Trophoblast cell (in vitro differentiated cells and primary cell): Measurements from ENCODE around the gene FGFR2.

ENCODE experiments used
- DNase-seq, 2 donors: peaks; one replicate each; pipeline ENCODE4 v3.0.0-alpha.2; 2016
- H2AFZ ChIP-seq: 2 replicates; pipeline ENCODE4 v1.6.1; 2013; ENCODE audit warnings: low read length, moderate library complexity, mild to moderate bottlenecking; ENCODE audit not compliant: insufficient read depth, poor library complexity
- H2AK5ac ChIP-seq: 2 replicates; pipeline ENCODE4 v1.6.1; 2013; ENCODE audit warnings: mild to moderate bottlenecking, low read length
- H2BK120ac ChIP-seq: 2 replicates; pipeline ENCODE4 v1.6.1; 2013; ENCODE audit warnings: low read length, mild to moderate bottlenecking, moderate library complexity; ENCODE audit not compliant: insufficient read depth, poor library complexity
- H2BK12ac ChIP-seq: 2 replicates; pipeline ENCODE4 v1.6.1; 2013; ENCODE audit warnings: mild to moderate bottlenecking, low read length, moderate library complexity
- H2BK5ac ChIP-seq: 2 replicates; pipeline ENCODE4 v1.6.1; 2013; ENCODE audit warnings: low read length, low read depth, moderate library complexity, mild to moderate bottlenecking; ENCODE audit not compliant: poor library complexity
- H3K14ac ChIP-seq: 2 replicates; pipeline ENCODE4 v1.6.1; 2013; ENCODE audit warnings: mild to moderate bottlenecking, low read length
- H3K18ac ChIP-seq: 2 replicates; pipeline ENCODE4 v1.6.1; 2013; ENCODE audit warnings: mild to moderate bottlenecking, low read length
- H3K23ac ChIP-seq: 2 replicates; pipeline ENCODE4 v1.6.1; 2013; ENCODE audit warnings: low read length
- H3K27ac ChIP-seq: 2 replicates; pipeline ENCODE4 v1.5.1; 2013; ENCODE audit warnings: low read depth, mild to moderate bottlenecking, inconsistent platforms, low read length, moderate library complexity
- H3K27me3 ChIP-seq: 2 replicates; pipeline ENCODE4 v1.6.1; 2013; ENCODE audit warnings: inconsistent platforms, mild to moderate bottlenecking, low read length, moderate library complexity; ENCODE audit not compliant: insufficient read depth
- H3K36me3 ChIP-seq, 2 experiments: 1 replicate in 1 of 2; 2 replicates in 1 of 2; pipeline ENCODE4 v1.6.1; 2013; ENCODE audit warnings: low read length in 2 of 2, mild to moderate bottlenecking in 2 of 2, moderate library complexity in 1 of 2; ENCODE audit not compliant: insufficient read depth in 2 of 2, control insufficient read depth in 1 of 2
- H3K4ac ChIP-seq: 2 replicates; pipeline ENCODE4 v1.6.1; 2013; ENCODE audit warnings: low read depth, mild to moderate bottlenecking, low read length, moderate library complexity
- H3K4me1 ChIP-seq, 2 experiments: 1 replicate in 1 of 2; 2 replicates in 1 of 2; pipeline ENCODE4 v1.6.1; 2013; ENCODE audit warnings: low read length in 2 of 2, mild to moderate bottlenecking in 2 of 2, moderate library complexity in 1 of 2; ENCODE audit not compliant: insufficient read depth in 2 of 2, control insufficient read depth in 1 of 2
- H3K4me2 ChIP-seq: 2 replicates; pipeline ENCODE4 v1.6.1; 2013; ENCODE audit warnings: inconsistent platforms, mild to moderate bottlenecking, low read length, moderate library complexity
- H3K4me3 ChIP-seq: 2 replicates; pipeline ENCODE4 v1.5.1; 2013; ENCODE audit warnings: mild to moderate bottlenecking, low read depth, low read length, inconsistent platforms
- H3K79me1 ChIP-seq: one replicate; pipeline ENCODE4 v1.6.1; 2013; ENCODE audit warnings: low read length
- H3K79me2 ChIP-seq: 2 replicates; pipeline ENCODE4 v1.6.1; 2013; ENCODE audit warnings: low read length, mild to moderate bottlenecking; ENCODE audit not compliant: control insufficient read depth, insufficient read depth, poor library complexity
- H3K9ac ChIP-seq: 2 replicates; pipeline ENCODE4 v1.6.1; 2013; ENCODE audit warnings: mild to moderate bottlenecking, low read length
- H3K9me3 ChIP-seq: 2 replicates; pipeline ENCODE4 v1.6.1; 2013; ENCODE audit warnings: low read depth, mild to moderate bottlenecking, control low read depth, inconsistent platforms, low read length; ENCODE audit not compliant: insufficient read depth
- H4K12ac ChIP-seq: 2 replicates; pipeline ENCODE4 v1.6.1; 2013; ENCODE audit warnings: low read depth, mild to moderate bottlenecking, low read length, moderate library complexity
- H4K8ac ChIP-seq: 2 replicates; pipeline ENCODE4 v1.6.1; 2013; ENCODE audit warnings: low read depth, mild to moderate bottlenecking, low read length, moderate library complexity
- H4K91ac ChIP-seq: one replicate; pipeline ENCODE4 v1.6.1; 2013; ENCODE audit warnings: low read depth, mild to moderate bottlenecking, low read length, moderate library complexity
- WGBS: extraction: QIAGEN DNeasy Blood & Tissue Kit; methylation state at CpG from one replicate; pipeline ENCODE4 v1.1.7; 2013; ENCODE audit warnings: missing lambda C conversion rate; ENCODE audit not compliant: insufficient read length, insufficient coverage; ENCODE audit errors: extremely low coverage; 5-methylcytosine and 5-hydroxymethylcytosine counted together

Gene FGFR2

DNA sequence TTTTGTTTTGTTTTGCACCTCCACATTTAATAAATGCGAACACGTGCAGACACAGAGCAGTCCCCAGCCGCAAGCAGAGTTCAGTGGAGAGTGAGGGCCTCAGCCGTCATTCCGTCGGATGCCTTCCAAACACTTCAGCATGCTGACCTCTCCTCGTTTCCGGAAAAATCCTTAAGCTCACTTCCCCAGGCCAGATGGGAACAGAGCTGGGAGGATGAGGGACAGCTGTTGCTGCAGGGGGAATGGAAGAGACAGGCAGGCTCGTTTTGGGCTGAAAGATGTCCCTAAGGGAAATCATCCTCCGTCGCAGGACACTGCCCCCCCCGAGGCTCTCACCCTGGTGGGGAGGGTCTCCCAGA is 17.2 kb upstream of the FGFR2 start:
- Histone ChIP-seq H2BK120ac (no peak overlapping the region), H4K8ac (no peak overlapping the region), H2BK5ac (no peak overlapping the region), H3K9ac (no peak overlapping the region), H3K27ac (no peak overlapping the region), H2AK5ac (no peak overlapping the region), H3K4ac (no peak overlapping the region), H2AFZ (no peak overlapping the region), H4K91ac (no peak overlapping the region), H3K4me2 (no peak overlapping the region), H3K14ac (no peak overlapping the region), H3K4me3 (no peak overlapping the region), H4K12ac (no peak overlapping the region), H2BK12ac (no peak overlapping the region), H3K4me1 (peaks cover 0 to 4% of the 10 kb centered on the region in 2 experiments), H3K79me1 (peaks cover 9% of the 10 kb centered on the region), H3K18ac (no peak overlapping the region), H3K27me3 (no peaks in the 10 kb centered on the region), H3K9me3 (peaks cover 6% of the 10 kb centered on the region), H3K23ac (no peak overlapping the region), H3K36me3 (no peaks in the 10 kb centered on the region), H3K79me2 (no peaks in the 10 kb centered on the region)
- DNase-seq, result no peak
- WGBS, result no CpG with 5 or more reads among the region's 12 CpGs

GRCh38 chr10:121614613-121615434 is 16.6 kb upstream of the FGFR2 start:
- no peak overlapping the region for H2AFZ ChIP-seq
- H3K23ac ChIP-seq, result no peak overlapping the region
- no peak overlapping the region for H3K4me3 ChIP-seq
- H3K4me1 ChIP-seq, result peaks cover 0 to 8% of the 10 kb centered on the region in 2 experiments
- no peaks in the 10 kb centered on the region for H3K27me3 ChIP-seq
- H3K27ac ChIP-seq, result no peak overlapping the region
- H3K14ac ChIP-seq, result no peak overlapping the region
- H2BK12ac ChIP-seq, result no peak overlapping the region
- H3K79me2 ChIP-seq, result no peaks in the 10 kb centered on the region
- H2BK5ac ChIP-seq, result no peak overlapping the region
- H3K9me3 ChIP-seq, result peaks cover 6% of the 10 kb centered on the region
- H2BK120ac ChIP-seq, result no peak overlapping the region
- no CpG with 5 or more reads among the region's 9 CpGs for WGBS
- no peak overlapping the region for H4K8ac ChIP-seq
- no peak overlapping the region for H2AK5ac ChIP-seq
- no peak overlapping the region for H4K91ac ChIP-seq
- H3K4me2 ChIP-seq, result no peak overlapping the region
- no peak overlapping the region for H4K12ac ChIP-seq
- DNase-seq, result no peak
- no peak overlapping the region for H3K9ac ChIP-seq
- no peak overlapping the region for H3K4ac ChIP-seq
- peaks cover 9% of the 10 kb centered on the region for H3K79me1 ChIP-seq
- H3K18ac ChIP-seq, result no peak overlapping the region
- H3K36me3 ChIP-seq, result no peaks in the 10 kb centered on the region

GRCh38 chr10:121613456-121613855 is 15.2 kb upstream of the FGFR2 start:
- Histone ChIP-seq H3K79me1 (peaks cover 9% of the 10 kb centered on the region), H3K9ac (no peak overlapping the region), H4K91ac (peak overlapping the region; percentile 45), H2BK120ac (no peak overlapping the region), H3K9me3 (peaks cover 4% of the 10 kb centered on the region), H3K36me3 (no peaks in the 10 kb centered on the region), H3K79me2 (no peaks in the 10 kb centered on the region), H3K4me1 (peaks cover 0 to 10% of the 10 kb centered on the region in 2 experiments), H3K14ac (peak overlapping the region; percentile 11), H4K8ac (no peak overlapping the region), H3K27ac (no peak overlapping the region), H3K23ac (no peak overlapping the region), H3K4me3 (no peak overlapping the region), H2BK12ac (peak overlapping the region; percentile 50), H3K18ac (no peak overlapping the region), H2AK5ac (peak overlapping the region; percentile 39), H2BK5ac (no peak overlapping the region), H2AFZ (no peak overlapping the region), H3K4me2 (no peak overlapping the region), H4K12ac (no peak overlapping the region), H3K4ac (no peak overlapping the region), H3K27me3 (no peaks in the 10 kb centered on the region)
- WGBS, result no CpG with 5 or more reads among the region's 6 CpGs
- DNase-seq, result no peak

GRCh38 chr10:121611393-121612159 is 13.3 kb upstream of the FGFR2 start:
- Histone ChIP-seq H3K4me2 (no peak overlapping the region), H3K27me3 (no peaks in the 10 kb centered on the region), H2AFZ (peak overlapping the region; percentile 35), H2BK12ac (peak overlapping the region; percentile 75), H2AK5ac (peak overlapping the region; percentile 45), H2BK5ac (peak overlapping the region; percentile 67), H3K23ac (no peak overlapping the region), H3K4me1 (peaks cover 0 to 10% of the 10 kb centered on the region in 2 experiments), H4K91ac (peak overlapping the region; percentile 94), H3K9ac (no peak overlapping the region), H4K8ac (peak overlapping the region; percentile 79), H3K9me3 (peaks cover 2% of the 10 kb centered on the region), H2BK120ac (peak overlapping the region; percentile 85), H3K4me3 (no peak overlapping the region), H4K12ac (no peak overlapping the region), H3K14ac (peak overlapping the region; percentile 59), H3K4ac (peak overlapping the region; percentile 23), H3K79me1 (peaks cover 9% of the 10 kb centered on the region), H3K79me2 (no peaks in the 10 kb centered on the region), H3K36me3 (no peaks in the 10 kb centered on the region), H3K27ac (no peak overlapping the region), H3K18ac (peak overlapping the region; percentile 62)
- WGBS, result no CpG with 5 or more reads among the region's 12 CpGs
- DNase-seq, result peak in 1 of 2 donors; percentile 19
